GM21367 (cell line): ENCODE data around the gene CKS2.

Experiments used
- ATAC-seq: cut with Tn5 transposase; IDR thresholded peaks from one replicate; pipeline ENCODE4 v1.9.1; 2021; ENCODE audit not compliant: unreplicated experiment

CKS2 gene

DNA sequence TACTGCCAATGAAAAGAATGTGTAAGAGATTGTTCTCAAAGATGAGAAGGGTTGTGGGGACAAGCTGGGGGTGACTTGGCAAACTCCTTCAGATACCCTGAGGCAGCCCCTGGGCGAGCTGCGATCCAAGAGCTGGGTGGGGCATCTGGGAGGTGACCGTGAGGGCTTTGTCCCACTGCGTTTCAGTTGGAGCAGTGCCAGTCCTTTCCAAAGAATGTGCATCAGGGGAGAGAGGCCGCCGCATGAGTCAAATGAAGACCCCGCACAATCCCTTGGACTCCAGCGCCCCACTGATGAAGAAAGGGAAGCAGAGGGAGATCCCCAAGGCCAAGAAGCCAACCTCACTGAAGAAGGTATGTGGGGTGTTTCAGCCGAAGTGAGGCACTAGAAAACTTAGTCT is 35.7 kb downstream of the CKS2 start:
- ATAC-seq = no peak

DNA sequence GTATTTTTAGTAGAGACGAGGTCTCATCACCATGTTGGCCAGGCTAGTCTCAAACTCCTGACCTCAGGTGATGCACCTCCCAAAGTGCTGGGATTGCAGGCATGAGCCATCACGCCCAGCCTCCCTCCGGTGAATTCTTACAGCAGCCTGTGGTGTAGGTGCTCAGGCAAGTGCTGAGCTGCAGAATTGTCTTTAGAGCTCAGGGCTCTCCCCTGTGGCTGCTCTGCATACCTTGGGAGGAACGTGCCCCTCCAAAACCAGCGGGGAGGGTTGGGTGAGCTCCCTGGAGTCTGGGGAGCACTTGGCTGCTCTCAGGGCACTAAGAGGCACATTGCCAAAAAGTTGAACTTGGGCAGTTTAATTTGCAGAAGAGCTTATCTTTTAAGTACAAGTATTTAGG is 36.7 kb downstream of the CKS2 start:
- ATAC-seq = no peak

DNA sequence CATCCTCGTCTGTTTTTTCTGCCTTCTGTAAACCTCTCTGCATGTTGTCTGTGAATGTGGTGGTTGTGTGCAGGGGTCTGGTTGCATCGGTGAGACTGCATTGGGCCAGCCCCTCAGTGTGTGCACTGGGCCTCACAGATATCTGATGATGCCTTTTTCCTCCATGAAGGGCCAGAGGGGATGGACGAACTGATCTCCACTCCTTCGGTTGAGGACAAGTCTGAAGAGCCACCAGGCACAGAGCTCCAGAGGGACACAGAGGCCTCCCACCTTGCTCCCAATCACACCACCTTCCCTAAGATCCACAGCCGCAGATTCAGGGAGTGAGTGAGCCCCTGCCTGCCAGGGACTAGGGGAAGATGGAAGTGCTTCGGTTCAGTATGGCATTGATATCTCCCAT is 38.6 kb downstream of the CKS2 start:
- ATAC-seq = no peak

DNA sequence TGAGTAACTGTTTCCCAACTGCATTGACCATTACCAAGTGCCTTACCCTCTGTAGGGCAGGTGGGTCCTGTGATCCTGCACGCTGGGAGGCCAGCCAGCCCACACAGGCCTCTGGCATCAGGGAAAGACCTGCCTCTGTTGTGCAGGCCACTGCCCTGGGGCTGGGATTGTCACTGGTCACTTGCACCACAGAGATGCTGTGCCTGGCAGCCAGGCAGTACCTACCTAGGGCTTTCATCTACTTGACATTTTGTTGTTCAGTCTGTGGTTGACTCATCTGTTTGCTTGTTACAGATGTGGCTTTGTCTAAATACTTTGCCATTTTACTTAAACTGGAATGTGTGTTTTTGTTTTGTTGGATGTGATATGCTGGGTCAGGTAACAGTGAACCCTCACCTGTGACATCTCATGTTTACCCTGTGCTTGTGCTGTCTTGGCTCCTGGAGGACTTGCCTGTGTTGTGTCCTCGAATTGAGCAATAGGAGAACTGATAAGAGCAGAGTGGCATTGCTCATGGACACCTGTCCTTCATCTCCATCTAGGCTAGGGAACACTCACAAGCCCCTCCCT is 40.1 kb downstream of the CKS2 start:
- no peak for ATAC-seq

DNA sequence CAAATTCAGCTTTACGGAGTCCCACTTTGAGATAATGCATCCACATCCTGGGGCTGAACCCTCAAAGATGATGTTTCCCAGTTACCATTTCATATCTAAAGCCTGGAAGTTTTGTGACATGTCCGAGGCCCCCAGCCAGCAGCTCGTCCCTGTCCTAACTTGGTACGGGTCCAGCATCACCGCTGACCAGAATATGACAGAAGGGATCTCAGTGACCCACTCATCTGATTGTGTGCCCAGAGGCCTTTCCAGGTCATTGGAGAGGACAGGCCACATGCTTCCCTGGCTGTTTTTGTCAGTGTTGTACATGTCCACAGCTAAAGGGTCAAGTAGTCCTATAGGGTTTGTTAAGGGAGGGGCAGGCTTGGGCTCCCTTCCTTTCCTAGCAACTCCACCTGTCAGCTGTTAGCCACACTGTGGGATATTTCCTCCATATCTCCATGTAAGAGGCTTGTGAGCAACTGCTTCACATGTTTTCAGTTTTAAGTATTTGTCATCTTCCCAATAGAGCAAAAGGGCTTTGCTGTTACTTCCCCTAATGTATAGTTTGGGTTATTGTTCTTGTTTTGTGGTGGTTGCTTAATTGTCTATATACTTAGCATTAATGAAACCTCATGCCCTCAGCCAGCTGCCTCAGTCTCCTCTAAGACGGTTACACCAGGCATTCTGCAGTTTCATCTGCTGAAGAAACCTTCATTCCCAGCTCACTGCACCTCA is 40.7 kb downstream of the CKS2 start:
- ATAC-seq = no peak

DNA sequence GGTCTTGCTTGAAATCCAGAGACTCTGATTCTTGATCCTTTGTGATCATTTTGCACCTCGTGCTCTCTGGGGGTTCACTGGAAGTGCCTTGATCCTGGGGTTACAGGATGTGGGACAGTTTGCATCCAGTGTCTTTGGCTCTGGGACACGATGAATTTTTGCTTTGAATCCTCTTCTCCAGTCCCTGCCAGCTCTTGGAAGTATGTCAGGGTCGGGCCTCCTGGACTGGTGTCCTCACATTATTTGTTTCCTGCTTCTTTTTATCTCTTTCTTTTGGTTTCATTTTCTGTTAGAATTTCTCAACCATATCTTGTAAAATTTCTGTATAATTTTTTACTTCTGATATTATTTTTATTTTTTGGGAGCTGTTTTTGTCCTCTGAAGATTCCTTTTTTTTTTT is 41.5 kb downstream of the CKS2 start:
- ATAC-seq = no peak

DNA sequence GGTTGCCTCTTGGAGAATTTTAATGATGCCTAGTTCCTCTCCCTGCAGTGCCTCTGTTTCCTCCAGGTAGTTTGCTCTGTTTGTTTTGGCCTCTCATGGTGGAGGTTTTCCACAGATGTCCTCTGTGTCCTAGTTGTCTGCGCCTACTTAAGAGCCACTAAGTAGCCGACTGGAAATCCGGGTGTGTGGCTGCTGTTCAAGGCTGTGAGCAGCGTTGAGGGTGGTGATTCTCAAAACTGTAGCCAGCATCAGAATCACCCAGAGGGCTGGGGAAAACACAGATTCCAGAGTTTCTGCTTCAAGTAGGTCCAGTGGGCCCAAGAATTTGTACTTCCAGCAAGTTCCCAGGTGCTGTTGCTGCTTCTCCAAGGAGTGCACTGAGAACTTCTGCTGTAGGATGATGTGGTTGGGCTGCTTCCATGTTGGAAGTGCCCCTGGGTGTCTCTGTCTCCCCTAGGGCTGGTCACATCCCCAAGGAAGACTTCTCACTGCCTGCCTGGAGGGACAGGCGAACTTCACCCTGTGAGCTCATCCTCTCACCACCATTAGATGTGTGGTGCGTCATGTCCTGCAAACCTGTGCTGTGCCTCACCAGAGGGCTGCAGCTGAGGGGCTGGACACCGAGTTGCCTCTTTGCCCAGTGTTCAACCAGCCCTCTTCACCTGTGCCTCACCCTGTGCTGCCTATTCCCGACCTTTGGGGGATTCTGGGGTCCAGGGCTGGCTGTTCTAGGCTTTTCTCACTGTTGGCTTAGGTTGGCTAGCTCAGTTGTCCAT is 42.1 kb downstream of the CKS2 start:
- ATAC-seq = no peak

DNA sequence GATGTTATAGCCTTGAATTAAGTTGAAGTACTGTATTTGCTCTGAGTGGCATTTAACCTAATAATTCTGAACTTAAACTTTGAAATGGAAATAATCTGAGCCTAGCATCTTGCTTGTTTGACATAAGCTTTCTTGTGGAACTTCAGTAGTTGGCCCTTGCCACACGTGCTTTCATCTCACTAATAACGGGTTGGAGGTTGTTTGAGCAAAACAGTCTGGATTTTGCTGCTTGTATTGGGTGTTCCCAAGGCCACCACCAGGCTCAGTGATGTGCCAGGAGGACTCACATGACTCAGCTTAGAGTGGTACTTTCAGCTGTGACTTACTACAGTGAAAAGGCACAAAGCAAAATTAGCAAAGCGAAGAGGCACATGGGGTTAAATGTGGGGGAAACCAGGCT is 43.0 kb downstream of the CKS2 start:
- ATAC-seq = no peak

DNA sequence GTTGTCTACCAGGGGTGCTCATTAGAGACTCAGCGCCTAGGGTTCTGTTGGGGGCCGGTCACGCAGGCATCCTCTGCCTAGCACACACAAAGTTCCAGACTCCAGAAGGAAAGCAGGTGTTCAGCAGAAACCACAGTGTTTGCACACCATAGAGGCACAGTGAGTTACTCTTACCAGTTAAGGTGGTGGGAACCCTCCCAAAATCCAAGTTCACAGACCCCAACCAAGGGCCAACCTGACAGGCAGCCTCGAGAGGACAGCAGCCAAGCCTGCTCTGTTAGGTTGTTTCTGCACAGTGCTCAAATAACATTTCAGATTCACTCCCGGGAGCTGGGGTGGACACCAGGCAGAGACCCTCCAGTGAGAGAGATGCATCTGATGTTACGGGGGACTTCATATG is 43.5 kb downstream of the CKS2 start:
- ATAC-seq = no peak

DNA sequence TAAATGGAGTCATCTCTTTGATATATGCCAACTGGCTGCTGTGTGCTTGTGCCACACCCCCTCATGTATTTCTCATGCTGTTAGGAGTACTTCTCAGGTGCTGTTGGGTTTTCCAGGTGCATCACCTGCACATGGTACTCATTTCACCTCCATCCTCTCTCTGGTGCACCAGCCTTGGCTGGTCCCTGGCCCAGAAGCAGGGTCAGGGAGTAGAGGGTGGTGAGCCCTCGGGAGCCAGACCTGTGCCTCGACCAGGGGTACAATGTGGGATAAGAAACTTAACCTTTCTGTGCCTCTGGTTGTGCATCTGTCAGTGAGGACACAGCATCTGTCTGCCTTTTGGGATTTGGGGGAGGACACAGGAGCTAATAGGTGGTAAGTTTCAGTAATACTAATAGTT is 45.8 kb downstream of the CKS2 start:
- no peak for ATAC-seq

DNA sequence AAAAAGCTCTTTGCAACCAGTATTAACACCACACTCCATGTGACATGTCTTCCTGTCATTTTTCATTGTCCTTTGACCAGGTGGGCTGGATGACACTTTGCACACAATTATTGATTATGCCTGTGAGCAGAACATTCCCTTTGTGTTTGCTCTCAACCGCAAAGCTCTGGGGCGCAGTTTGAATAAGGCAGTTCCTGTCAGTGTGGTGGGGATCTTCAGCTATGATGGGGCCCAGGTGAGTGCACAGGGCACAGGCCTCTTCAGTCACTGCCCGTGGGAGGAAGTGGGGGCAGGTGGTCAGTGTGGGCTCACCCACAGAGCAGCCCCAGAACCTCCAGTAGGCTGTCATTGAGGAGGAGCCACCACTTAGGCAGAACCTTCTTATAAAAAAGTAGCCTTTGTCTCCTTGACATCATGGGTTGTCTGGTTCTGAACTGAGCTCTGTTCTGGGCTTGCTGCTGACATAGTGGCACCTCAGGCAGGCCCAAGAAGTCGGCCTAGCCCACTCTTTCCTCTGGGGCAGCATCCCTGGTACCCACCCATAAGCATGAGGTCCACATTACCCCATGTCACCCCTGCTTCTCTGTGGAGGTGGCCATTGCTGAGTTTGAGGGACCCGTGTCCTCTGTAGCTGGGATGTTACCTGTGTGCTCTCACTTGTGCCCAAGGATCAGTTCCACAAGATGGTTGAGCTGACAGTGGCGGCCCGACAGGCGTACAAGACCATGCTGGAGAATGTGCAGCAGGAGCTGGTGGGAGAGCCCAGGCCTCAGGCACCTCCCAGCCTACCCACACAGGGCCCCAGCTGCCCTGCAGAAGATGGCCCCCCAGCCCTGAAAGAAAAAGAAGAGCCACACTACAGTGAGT is 46.6 kb downstream of the CKS2 start:
- ATAC-seq = no peak

DNA sequence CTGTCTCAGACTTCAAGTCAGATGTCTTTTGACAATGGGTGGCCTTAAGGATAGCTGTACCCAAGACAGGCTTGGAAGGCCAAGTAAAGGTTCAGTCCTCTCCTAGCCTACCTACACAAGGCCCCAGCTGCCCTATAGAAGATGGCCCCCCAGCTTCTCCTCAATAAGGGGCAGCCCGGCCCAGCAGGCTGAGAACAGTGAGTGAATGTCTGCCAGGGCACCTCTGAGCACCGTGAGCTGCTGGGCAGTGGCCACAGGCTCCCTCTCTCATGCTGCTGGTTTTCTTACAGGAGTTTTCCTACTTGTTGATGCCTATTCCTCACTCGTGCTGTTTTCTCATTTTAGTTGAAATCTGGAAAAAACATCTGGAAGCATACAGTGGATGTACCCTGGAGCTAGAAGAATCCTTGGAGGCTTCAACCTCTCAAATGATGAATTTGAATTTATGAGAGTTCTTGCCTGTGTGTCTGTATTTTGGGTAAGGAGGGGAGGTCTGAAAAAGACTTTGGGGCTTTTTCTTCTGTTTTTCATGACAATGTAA is 47.5 kb downstream of the CKS2 start:
- no peak for ATAC-seq

DNA sequence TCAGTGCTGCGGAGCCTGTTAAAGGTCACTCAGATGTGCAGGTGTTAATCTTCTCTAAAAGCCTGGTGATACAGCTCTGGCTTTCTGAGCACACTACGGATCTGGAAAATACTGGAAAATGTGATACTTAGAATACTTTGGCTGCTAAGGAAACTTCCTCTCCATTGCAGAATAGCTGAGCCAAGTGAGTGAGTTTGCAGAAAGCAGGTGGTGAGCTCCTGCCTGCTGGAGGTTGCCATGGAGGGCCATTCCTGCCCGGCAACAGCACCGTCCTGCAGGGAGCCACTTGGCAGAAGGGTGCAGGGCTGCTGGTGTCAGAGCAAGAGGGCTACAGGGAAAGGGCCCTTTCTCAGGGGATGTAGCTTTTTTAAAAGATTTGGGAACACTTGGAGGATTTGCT is 48.0 kb downstream of the CKS2 start:
- no peak for ATAC-seq

DNA sequence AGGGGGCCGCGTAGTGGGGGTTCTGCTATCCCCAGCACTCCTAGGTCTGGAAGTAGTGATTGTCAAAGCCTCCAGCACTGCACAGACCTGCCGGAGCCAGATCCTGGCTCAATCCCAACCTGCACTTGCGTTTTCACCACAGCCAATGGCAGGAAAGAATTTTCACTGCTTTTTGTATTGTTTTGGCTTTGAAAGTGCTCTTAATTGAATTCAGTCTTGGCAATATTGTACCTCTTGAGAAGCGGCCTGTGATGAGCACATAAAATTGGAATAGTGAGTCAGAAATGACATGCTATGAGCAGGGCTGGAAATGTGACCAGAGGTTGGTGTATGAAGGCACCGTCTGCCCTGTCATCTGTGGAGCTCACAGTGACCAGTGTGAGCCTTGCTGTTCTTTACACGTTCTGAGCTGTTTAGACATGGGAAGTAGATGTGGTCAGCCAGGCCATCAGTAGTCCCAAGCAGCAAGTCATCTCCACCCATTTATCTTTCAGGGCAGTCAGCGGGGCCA is 48.8 kb downstream of the CKS2 start:
- no peak for ATAC-seq

DNA sequence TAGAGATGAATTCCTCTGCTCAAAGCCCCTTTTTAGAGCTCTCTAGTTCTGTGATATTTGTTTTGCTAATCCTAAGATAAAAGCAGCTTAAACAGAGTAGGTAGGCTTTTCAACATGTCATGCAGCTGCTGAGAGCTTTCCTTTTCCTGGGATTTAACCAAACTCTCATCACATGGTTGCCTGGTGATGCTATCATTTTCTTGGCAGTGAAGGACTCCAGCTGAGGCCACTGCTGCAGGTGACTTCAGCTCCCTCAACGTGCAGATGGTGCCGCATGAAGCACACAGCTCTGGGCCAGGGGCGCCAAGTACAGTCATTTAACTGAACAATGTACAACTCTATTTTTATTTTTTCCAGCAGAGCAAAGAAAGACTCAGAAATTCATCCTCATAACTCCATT is 49.5 kb downstream of the CKS2 start:
- no peak for ATAC-seq

DNA sequence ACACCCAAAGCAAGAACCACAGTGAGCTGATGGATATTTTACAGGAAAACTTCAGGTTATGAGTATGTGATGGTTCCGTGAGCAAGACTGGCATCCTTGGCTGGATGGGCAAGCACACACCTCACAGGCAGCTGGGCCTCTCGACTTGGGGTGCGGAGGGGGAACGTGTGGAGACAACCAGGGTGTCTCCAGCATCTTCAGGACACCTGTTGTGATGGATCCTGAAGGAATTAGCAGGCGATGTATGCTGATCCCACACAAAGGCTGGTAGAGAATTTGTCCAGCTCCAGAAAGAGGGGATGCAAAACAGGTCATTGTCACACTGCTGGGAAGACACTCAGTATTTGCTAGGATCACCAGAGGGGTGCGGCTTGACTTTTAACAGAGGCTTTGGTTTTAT is 50.0 kb downstream of the CKS2 start:
- ATAC-seq = no peak

DNA sequence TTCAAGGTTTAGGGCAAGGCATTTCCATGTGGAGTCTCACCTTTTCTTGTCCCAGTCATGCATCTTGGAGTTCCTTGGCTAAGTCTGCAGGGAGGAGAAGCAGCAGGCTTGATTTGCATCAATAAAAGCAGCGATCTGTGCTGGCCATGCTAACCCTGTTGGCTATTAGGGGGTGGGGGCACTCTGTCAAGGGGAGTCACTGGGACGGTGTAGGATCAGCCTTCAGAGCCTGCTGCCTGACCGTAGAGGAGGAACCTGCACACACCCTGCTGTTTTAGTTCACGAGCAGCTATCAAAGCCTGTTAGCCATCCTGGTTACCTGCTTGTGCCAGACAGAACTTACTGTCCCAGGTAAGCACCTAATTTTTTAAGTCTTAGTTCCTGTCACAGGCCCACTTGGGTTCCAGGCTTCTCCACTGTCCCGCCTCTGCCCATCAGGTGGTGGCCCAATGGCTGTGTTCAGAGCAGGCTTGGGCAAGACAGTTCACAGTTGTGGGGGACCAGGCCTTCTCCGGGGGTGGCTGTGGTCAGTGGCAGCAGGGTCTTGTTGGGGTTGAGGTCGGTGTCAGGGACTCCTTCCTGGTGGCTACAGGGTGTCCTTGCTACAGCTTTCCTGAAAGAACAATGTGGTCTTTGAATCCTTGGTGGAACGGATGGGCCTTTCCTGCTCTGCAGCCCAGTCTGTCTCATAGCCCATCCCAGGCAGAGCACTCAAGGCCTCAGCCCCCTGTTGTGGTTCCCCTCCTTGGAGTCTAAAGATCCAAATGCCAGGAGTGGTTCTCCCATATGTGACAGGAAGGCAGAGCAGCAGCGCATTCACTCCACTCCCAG is 51.0 kb downstream of the CKS2 start:
- no peak for ATAC-seq

DNA sequence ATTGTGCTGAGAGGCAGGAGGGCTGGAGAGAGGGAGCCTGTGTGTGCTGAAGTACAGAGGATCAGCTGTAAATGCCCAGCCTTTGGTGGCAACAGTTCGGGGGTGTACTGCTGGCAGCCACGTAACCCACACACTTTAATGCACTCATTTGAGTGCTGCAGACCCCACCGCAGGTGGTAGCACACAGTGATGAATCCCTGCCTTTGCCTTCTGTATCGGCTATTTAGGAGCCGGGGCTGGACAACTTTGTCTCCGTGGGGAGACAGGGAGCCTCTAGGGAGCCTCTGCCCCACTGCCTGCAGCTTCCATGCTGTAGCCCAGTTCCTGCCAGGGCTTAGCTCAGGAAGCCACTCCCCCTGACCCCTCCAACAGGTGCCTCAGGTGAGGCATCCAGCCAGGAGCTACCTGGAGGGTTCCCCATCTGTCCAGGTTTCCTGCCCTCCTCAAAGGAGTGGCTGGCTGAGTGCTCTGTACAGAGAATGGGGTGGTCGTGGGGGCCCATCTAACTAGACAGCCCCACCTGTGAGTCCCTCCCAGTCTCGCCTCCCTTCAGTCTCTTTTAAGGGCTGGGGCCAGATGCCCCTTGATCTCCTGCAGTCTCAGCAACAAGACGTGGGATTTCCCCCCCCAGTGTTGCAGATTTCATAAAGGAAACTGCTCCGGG is 51.8 kb downstream of the CKS2 start:
- ATAC-seq = no peak

DNA sequence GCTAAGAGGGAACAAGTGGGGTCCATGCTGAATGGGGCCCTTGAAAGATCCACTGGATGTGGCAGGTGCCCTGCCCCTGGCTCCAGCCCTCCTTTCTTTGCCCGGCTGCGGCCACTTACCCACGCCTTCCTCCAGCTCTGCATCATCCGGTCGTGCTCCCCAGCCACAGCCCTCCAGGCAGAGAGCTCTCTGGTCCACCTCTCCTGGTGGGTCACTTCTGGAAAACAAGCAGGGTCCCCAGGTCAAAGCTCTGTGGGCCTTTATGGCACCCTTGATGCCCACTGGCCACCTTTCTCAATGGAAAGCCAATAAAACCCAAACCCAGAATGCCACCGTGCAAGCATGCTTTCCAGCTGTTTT is 52.3 kb downstream of the CKS2 start:
- ATAC-seq = no peak
